Measurements from ENCODE around the gene VWA5B2. TPM values are rescaled to one million over a fixed set of nuclear protein-coding genes. Genes with fewer than 3 reads are reported as not detected.

Gene VWA5B2
- total and polyA plus RNA-seq, 9 of the 15 experiments (the other 6 are each of a cell fraction or from before 2014, with no cell fraction given): 0.04 TPM; not detected in 8

DNA sequence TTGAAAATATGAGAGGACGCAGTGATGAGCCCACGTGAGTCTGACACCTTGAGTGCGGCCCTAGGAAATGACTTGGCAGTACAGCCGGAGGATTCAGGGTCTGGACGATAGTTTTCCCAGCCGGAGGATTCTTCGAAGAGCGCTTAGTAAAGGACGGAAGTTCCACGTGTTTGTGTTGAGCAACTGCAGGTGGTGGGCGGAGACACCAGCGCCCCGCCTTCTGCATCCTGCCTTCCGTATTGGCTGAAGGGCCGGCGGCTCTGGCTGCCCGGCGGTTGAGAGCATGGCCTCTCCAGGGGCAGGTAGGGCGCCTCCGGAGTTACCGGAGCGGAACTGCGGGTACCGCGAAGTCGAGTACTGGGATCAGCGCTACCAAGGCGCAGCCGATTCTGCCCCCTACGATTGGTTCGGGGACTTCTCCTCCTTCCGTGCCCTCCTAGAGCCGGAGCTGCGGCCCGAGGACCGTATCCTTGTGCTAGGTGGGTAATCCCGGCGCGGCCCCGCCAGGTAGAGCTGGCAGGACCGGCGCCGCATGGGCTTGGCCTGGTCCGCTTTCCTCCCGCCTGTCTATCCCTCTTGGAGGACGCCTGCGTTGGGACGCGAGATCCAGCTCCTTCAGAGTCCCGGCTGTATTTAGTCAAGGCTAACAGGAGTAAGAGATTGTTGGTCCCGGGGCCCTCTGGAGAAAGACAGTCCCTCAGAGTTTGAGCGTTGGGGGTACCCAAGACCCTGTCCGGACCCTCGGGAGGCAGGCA is 20.2 kb downstream of the VWA5B2 start, which contains the start of gene EEF1AKMT4 (continued):
- no peak for TF ChIP-seq BRF1 (IDR thresholded peaks at IDR 0.05; ENCODE audit: borderline replicate concordance, extremely low read depth, insufficient read length)
- no peak for TF ChIP-seq ZKSCAN1 (IDR thresholded peaks at IDR 0.05; ENCODE audit: low read depth, low read length)
- TF ChIP-seq, protein P1, sequence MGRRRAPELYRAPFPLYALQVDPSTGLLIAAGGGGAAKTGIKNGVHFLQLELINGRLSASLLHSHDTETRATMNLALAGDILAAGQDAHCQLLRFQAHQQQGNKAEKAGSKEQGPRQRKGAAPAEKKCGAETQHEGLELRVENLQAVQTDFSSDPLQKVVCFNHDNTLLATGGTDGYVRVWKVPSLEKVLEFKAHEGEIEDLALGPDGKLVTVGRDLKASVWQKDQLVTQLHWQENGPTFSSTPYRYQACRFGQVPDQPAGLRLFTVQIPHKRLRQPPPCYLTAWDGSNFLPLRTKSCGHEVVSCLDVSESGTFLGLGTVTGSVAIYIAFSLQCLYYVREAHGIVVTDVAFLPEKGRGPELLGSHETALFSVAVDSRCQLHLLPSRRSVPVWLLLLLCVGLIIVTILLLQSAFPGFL (CRISPR knock-in tag; IDR thresholded peaks at IDR 0.05): no peak
- peak; percentile 38; the same call in 1 of the 2 replicates for TF ChIP-seq CHD2 (IDR thresholded peaks at IDR 0.05; ENCODE audit: low read depth, low read length)
- no peak for TF ChIP-seq ZNF134 (CRISPR knock-in tag; conservative IDR thresholded peaks at IDR 0.05)
- TF ChIP-seq ZNF253 (CRISPR knock-in tag; conservative IDR thresholded peaks at IDR 0.05): no peak
- no peak for TF ChIP-seq TOE1 (IDR thresholded peaks at IDR 0.05; ENCODE audit: borderline replicate concordance)
- no peak for TF ChIP-seq TOE1 (CRISPR knock-in tag; IDR thresholded peaks at IDR 0.05; ENCODE audit: borderline replicate concordance, low read depth)
- TF ChIP-seq ZNF384 (IDR thresholded peaks at IDR 0.05; ENCODE audit: low read depth, low read length): no peak
- no peak for TF ChIP-seq TAF1 (IDR thresholded peaks at IDR 0.05; ENCODE audit: control insufficient read depth, extremely low read depth, insufficient read depth, low read length, severe bottlenecking)
- TF ChIP-seq ZFP36 (IDR thresholded peaks at IDR 0.05; ENCODE audit: low read depth, low read length, partially characterized antibody): no peak
- TF ChIP-seq HNRNPL (IDR thresholded peaks at IDR 0.05; ENCODE audit: low read depth, low read length): no peak
- TF ChIP-seq, protein P2, sequence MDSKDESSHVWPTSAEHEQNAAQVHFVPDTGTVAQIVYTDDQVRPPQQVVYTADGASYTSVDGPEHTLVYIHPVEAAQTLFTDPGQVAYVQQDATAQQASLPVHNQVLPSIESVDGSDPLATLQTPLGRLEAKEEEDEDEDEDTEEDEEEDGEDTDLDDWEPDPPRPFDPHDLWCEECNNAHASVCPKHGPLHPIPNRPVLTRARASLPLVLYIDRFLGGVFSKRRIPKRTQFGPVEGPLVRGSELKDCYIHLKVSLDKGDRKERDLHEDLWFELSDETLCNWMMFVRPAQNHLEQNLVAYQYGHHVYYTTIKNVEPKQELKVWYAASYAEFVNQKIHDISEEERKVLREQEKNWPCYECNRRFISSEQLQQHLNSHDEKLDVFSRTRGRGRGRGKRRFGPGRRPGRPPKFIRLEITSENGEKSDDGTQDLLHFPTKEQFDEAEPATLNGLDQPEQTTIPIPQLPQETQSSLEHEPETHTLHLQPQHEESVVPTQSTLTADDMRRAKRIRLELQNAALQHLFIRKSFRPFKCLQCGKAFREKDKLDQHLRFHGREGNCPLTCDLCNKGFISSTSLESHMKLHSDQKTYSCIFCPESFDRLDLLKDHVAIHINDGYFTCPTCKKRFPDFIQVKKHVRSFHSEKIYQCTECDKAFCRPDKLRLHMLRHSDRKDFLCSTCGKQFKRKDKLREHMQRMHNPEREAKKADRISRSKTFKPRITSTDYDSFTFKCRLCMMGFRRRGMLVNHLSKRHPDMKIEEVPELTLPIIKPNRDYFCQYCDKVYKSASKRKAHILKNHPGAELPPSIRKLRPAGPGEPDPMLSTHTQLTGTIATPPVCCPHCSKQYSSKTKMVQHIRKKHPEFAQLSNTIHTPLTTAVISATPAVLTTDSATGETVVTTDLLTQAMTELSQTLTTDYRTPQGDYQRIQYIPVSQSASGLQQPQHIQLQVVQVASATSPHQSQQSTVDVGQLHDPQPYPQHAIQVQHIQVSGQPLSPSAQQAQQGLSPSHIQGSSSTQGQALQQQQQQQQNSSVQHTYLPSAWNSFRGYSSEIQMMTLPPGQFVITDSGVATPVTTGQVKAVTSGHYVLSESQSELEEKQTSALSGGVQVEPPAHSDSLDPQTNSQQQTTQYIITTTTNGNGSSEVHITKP (IDR thresholded peaks at IDR 0.05; ENCODE audit: partially characterized antibody): peak; percentile 39
- TF ChIP-seq NRF1 (conservative IDR thresholded peaks at IDR 0.05 in 1 of 2, IDR thresholded peaks at IDR 0.05 in 1 of 2): peak; percentile 68 to 75
- TF ChIP-seq HNRNPK (IDR thresholded peaks at IDR 0.05; ENCODE audit: low read depth, low read length, poor library complexity, severe bottlenecking): no peak
- TF ChIP-seq NR2C2 (CRISPR knock-in tag; IDR thresholded peaks at IDR 0.05): peak; percentile 29; the same call in 1 of the 2 replicates
- TF ChIP-seq NR2C2 (tag; IDR thresholded peaks at IDR 0.05): peak; percentile 32; the same call in 1 of the 2 replicates
- TF ChIP-seq KLF13 (tag; IDR thresholded peaks at IDR 0.05; ENCODE audit: borderline replicate concordance, low read depth): 0 out of 2 replicates have a peak, but pooled peaks have one; percentile 31
- TF ChIP-seq, protein P3, sequence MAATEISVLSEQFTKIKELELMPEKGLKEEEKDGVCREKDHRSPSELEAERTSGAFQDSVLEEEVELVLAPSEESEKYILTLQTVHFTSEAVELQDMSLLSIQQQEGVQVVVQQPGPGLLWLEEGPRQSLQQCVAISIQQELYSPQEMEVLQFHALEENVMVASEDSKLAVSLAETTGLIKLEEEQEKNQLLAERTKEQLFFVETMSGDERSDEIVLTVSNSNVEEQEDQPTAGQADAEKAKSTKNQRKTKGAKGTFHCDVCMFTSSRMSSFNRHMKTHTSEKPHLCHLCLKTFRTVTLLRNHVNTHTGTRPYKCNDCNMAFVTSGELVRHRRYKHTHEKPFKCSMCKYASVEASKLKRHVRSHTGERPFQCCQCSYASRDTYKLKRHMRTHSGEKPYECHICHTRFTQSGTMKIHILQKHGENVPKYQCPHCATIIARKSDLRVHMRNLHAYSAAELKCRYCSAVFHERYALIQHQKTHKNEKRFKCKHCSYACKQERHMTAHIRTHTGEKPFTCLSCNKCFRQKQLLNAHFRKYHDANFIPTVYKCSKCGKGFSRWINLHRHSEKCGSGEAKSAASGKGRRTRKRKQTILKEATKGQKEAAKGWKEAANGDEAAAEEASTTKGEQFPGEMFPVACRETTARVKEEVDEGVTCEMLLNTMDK (IDR thresholded peaks at IDR 0.05; ENCODE audit: borderline replicate concordance, insufficient read depth, low read depth, low read length, poor library complexity, severe bottlenecking): peak; percentile 2
- peak; percentile 13; the same call in 1 of the 2 replicates for TF ChIP-seq ZEB2 (IDR thresholded peaks at IDR 0.05)
- TF ChIP-seq EWSR1 (IDR thresholded peaks at IDR 0.05; ENCODE audit: borderline replicate concordance, low read depth, partially characterized antibody): no peak

Data from K562 (cell line).